Measurements from ENCODE around the gene B3GNT2.

DNA sequence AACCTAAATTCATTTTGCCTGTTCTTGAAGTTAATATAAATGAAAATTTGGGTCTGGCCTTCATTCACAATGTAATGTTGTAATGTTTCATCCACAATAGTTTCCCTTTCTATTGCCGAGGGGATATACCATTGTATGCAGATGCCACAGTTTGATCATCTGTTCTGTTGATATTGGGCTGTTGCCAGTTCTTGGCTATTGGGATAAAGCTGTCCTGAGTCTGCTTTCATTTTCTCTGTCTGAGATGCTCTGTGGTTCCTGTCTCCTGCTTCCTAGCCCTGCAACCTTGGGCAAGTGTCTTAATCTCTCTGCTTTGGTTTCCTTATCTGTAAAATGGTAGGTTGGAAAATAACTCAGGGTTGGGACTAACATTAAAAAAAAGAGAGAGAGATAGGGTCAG lies 25.2 kb downstream of the B3GNT2 start:
- TF ChIP-seq, protein P1, sequence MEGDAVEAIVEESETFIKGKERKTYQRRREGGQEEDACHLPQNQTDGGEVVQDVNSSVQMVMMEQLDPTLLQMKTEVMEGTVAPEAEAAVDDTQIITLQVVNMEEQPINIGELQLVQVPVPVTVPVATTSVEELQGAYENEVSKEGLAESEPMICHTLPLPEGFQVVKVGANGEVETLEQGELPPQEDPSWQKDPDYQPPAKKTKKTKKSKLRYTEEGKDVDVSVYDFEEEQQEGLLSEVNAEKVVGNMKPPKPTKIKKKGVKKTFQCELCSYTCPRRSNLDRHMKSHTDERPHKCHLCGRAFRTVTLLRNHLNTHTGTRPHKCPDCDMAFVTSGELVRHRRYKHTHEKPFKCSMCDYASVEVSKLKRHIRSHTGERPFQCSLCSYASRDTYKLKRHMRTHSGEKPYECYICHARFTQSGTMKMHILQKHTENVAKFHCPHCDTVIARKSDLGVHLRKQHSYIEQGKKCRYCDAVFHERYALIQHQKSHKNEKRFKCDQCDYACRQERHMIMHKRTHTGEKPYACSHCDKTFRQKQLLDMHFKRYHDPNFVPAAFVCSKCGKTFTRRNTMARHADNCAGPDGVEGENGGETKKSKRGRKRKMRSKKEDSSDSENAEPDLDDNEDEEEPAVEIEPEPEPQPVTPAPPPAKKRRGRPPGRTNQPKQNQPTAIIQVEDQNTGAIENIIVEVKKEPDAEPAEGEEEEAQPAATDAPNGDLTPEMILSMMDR (IDR thresholded peaks at IDR 0.05 in 8 of 11, conservative IDR thresholded peaks at IDR 0.05 in 3 of 11): no peak
- TF ChIP-seq POLR2AphosphoS5 (IDR thresholded peaks at IDR 0.05): no peak

All from spleen (tissue), 7 donors.